Activated T-helper 17 cell treated with anti-CD3 and anti-CD28 coated beads, Interleukin-2, amount 50 U/mL, for 72 hours (primary cell): ENCODE measurements around the gene MYH7. TPM values are rescaled to one million over a fixed set of nuclear protein-coding genes. Genes with fewer than 3 reads are reported as not detected.
A peak's percentile ranks its signal among the peaks of the same experiment; 100 is the strongest.

Source experiments
- ATAC-seq: fragments of 150-1000 bp; cut with Tn5 transposase; replicated peaks from 2 replicates; pipeline ENCODE4 v1.10.0; 2021; ENCODE audit warnings: mild to moderate bottlenecking, moderate library complexity
- H3K27ac Mint-ChIP-seq: one replicate; pipeline ENCODE4 v1.8.0; 2022; ENCODE audit warnings: mixed read lengths
- H3K27me3 Mint-ChIP-seq: one replicate; pipeline ENCODE4 v1.8.0; 2022; ENCODE audit warnings: mixed read lengths
- H3K36me3 Mint-ChIP-seq: one replicate; pipeline ENCODE4 v1.8.0; 2022; ENCODE audit warnings: low read depth, mild to moderate bottlenecking, mixed read lengths
- H3K4me1 Mint-ChIP-seq: one replicate; pipeline ENCODE4 v1.8.0; 2022; ENCODE audit warnings: mixed read lengths
- H3K4me3 Mint-ChIP-seq: one replicate; pipeline ENCODE4 v1.8.0; 2022; ENCODE audit warnings: mild to moderate bottlenecking, mixed read lengths
- H3K9me3 Mint-ChIP-seq: one replicate; pipeline ENCODE4 v1.8.0; 2022; ENCODE audit warnings: mixed read lengths
- total RNA-seq, 2 donors: library from RNA; stranded (reverse); gene quantifications; one replicate each; pipeline ENCODE4 v1.2.3, GENCODE V29; 2022

Gene MYH7
- total RNA-seq, 2 donors from 2014 or later = 0.13 to 0.19 TPM

DNA sequence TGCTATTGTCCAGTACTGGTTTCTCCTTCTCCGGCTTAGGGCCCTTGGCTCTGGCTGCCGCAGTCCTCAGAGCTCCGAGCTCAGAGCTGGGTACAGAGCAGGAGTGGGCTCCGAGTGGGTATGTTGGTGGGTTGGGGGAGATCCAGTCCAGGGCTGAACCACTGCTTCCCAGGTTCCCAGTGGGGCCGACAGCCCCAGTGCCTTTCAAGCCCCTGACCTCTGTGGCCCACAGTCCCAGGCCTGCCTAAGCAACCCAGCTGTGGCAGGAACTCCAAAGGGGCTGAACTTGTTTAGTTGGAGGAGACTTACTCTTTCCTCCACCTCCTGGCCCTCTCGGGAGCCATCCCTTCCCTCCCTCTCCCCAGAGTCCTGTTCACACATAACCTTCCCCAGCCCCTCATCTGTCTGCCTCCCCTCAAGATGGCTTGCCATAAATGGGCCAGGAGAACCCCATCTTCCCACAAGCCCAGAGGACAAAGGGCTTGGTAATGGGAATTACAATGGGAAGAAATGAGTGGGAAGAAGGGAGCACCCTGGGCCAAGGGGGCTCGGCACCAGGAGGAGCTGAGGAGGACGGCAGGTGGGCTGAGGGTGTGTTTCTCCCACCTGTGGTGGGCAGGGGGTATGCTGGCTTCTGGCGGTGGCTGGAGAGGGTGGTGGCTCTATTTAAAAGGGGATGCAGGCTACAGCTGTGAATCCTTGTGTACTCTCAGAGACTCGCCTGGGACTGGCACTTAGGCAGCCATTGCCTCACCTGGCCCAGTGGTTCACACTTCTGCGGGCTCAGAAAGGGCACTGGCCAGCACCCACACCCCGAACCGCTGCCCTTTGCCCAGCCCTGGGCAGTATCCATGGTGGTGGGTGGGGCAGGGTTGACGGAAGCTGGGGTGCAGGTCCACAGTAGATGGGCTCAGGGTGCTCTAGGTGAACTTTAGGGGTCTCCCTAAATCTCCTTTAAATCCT lies 23.6 kb downstream of the MYH7 start:
- no peak for ATAC-seq
- Mint-ChIP-seq H3K27ac (no peak overlapping the region), H3K9me3 (no peaks in the 10 kb centered on the region), H3K4me1 (no peaks in the 10 kb centered on the region), H3K4me3 (no peak overlapping the region), H3K36me3 (no peaks in the 10 kb centered on the region), H3K27me3 (peaks cover 33% of the 10 kb centered on the region)

DNA sequence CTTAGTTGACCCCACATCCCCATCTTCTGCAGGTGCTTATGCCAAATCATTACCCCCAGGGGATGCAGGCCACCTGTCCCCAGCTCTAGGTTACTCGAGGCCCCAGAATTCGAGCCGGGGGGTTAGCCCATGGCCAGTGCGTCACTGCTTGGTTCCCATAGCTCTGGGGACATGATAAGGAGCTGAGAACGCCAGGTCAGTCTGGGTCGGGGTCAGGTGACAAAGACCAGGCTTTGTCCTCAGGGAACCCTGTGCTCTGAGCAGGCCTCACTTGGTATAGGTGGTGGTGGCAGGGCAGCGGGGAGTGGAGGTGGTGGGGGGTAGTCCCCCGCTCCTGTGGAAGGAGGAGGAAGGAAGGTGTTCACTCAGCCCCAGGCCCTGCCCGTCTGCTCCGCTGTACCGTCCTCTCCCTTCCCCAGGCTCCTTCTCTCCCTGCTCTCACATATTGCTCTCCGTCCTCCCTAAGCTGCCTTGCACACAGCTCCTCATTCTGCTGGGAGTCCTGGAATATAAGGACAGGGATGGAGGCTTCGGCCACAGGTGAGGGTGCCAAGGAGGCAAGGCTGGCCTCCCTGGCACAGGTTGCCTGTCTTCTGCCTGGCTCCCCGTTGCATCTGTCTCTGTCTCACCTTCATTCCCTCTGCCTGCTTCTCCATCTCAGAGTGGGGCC lies 25.4 kb downstream of the MYH7 start:
- Mint-ChIP-seq H3K9me3 (no peaks in the 10 kb centered on the region), H3K27me3 (peaks cover 27% of the 10 kb centered on the region), H3K36me3 (no peaks in the 10 kb centered on the region), H3K27ac (peak overlapping the region; percentile 14), H3K4me1 (no peaks in the 10 kb centered on the region), H3K4me3 (no peak overlapping the region)
- ATAC-seq = no peak

DNA sequence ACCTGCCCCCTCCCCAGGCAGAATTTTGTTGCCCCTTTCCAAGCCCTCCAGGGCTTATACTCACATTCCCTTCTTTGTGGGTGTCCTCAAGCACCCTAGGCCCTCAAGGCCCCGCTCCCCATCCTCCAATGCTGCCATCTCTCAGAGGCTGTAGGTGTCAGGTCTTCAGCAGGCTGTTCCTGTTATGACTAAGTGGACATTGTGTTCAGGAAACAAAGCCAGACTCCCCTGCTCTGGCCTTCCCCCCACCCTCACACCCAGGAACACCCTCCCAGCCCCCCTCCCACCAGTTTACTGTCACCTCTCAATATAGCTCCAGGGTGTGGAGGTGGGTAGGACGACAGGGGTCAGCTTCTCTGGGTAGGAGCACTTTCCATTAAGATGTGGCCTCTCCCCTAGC lies 26.0 kb downstream of the MYH7 start:
- Mint-ChIP-seq H3K9me3 (no peaks in the 10 kb centered on the region), H3K27me3 (peaks cover 30% of the 10 kb centered on the region), H3K36me3 (no peaks in the 10 kb centered on the region), H3K27ac (no peak overlapping the region), H3K4me1 (no peaks in the 10 kb centered on the region), H3K4me3 (no peak overlapping the region)
- peak; percentile 53 for ATAC-seq

DNA sequence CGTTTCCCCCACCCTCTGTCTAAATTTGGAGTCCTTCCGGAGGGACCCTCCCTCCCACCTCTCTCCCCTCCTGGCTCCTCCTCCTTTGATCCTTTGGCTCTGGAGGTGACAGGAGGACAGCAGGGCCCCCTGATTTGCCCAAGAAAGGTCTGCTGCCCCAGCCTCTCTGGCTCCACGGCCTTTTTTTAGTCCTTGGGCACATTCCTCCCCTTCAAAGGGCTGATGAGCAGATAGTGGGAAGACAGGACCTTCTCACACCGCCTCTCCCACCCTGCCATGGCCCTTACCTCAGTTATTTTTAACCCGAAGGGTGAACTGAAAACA lies 27.2 kb downstream of the MYH7 start:
- peaks cover 29% of the 10 kb centered on the region for H3K27me3 Mint-ChIP-seq
- H3K27ac Mint-ChIP-seq = no peak overlapping the region
- no peak overlapping the region for H3K4me3 Mint-ChIP-seq
- no peaks in the 10 kb centered on the region for H3K4me1 Mint-ChIP-seq
- no peaks in the 10 kb centered on the region for H3K9me3 Mint-ChIP-seq
- H3K36me3 Mint-ChIP-seq = no peaks in the 10 kb centered on the region
- no peak for ATAC-seq

DNA sequence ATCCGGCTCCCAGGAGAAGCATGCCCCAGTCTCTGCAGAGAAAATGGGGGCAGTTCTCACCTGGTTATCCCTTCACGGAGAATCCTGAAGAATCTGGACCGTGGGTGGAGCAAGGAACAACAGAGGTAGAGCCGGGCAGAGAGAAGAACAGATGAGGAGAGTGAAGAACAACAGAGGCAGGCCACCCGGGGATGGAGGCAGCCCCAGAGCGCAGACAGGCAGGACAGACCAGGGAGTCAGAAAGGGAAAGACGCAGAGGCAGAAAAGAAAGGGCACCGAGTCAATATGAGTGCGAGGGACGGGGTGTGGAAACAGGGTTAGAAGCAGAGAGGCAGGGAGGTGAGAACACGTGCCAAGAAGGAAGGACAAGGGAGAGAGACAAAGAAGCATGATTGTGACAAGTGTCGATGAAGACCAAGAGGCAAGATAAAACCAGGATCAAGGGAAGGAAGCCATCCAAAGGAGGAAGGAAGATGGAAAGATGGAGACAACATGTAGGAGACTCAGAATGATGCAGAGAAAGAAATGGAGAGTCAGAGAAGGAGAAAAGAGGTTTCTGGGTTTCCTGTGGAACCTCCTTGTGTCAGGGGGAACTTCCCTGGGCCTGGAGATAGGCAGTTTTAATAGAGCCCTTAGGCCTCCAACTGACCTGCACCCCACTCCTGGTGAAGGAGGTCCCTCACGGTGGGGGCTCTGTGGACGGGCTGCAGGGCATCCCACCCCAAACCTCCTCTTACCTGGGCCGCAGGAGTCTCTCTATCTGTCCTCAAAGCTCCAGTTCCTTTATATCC lies 27.7 kb downstream of the MYH7 start, which contains the start of gene MYH6:
Gene MYH6 (minus strand): TSS at position 758 of the 791 bp plus-strand sequence. CDS start 1,050 bp downstream, outside the sequence.
- H3K4me3 Mint-ChIP-seq = no peak within 1 kb of the TSS
- H3K27ac Mint-ChIP-seq = no peak within 1 kb of the TSS
- no peaks in the 10 kb centered on the region for H3K36me3 Mint-ChIP-seq
- ATAC-seq = no peak
- H3K9me3 Mint-ChIP-seq = no peaks in the 10 kb centered on the region
- peaks cover 35% of the 10 kb centered on the region for H3K27me3 Mint-ChIP-seq
- no peaks in the 10 kb centered on the region for H3K4me1 Mint-ChIP-seq

DNA sequence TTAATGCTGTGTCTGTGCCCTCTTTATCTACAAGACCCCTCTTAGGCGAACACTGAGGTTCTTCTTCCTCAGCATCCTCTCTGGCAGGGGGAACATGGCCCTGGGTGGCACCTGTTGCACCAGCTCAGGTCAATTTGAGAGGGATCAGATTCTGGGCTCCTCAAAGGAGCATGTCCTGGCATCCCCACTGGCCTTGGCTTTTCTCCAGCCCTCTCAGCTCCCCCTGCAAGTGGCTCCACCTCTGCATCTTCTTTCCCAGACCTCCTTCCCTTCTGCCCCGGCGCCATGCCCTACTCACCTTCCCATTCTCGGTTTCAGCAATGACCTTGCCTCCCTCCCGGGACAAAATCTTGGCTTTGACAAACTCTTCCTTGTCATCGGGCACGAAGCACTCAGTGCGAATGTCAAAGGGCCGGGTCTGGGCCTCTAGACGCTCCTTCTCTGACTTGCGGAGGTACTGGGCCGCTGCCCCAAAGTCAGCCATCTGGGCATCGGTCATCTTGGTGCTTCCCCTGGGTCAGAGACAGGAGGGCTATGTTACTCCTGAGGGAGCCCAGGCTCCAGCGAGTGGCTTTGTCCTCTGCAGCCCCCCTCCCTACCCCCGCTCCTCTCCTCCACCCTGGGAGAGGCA lies 28.6 kb downstream of the MYH7 start:
- H3K4me1 Mint-ChIP-seq = no peaks in the 10 kb centered on the region
- H3K27me3 Mint-ChIP-seq = peaks cover 37% of the 10 kb centered on the region
- H3K27ac Mint-ChIP-seq = no peak overlapping the region
- H3K4me3 Mint-ChIP-seq = no peak overlapping the region
- no peaks in the 10 kb centered on the region for H3K9me3 Mint-ChIP-seq
- ATAC-seq = no peak
- no peaks in the 10 kb centered on the region for H3K36me3 Mint-ChIP-seq

DNA sequence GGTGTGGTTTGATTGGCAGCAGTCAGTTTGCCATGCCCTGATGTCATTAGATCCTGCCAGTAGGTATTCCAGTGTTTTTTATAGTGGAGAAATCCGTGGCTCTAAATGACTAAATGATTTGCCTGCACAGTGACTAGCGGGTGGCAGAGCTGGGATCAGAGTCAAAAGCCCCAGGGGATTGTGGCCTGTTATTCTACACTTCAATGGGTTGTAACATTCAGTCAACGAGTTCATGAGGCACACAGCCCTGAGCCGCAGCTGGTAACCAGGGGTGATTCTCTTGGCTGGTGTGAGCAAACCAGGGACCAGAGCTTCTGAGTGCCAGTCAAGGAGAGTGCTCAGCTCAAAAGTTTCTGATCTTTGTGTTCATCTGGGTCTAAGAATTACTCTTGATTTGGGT lies 29.2 kb downstream of the MYH7 start:
- no peak for ATAC-seq
- H3K4me3 Mint-ChIP-seq = no peak overlapping the region
- peaks cover 35% of the 10 kb centered on the region for H3K27me3 Mint-ChIP-seq
- no peaks in the 10 kb centered on the region for H3K9me3 Mint-ChIP-seq
- H3K36me3 Mint-ChIP-seq = no peaks in the 10 kb centered on the region
- no peak overlapping the region for H3K27ac Mint-ChIP-seq
- no peaks in the 10 kb centered on the region for H3K4me1 Mint-ChIP-seq

DNA sequence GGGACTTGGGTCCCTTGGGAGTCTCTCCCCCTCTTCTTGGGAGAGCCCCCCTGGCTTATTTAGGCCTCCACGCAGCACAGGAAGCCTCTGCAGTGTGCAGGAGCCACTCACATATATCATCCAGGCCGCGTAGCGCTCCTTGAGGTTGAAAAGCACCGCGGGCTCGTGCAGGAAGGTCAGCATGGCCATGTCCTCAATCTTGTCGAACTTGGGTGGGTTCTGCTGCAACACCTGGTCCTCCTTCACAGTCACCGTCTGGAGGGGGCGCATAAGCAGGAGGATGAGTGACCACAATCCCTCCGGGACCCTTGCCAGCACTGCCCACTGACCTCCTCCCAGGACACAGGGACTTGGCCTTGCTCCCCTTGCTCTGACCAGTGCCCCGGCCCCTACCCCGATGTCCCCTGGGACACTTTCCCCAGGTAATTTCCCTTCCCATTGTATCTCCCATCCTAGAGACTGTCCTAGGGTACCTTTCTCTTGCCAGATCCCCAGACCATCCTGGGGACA lies 29.9 kb downstream of the MYH7 start:
- no peak for ATAC-seq
- H3K4me3 Mint-ChIP-seq = no peak overlapping the region

DNA sequence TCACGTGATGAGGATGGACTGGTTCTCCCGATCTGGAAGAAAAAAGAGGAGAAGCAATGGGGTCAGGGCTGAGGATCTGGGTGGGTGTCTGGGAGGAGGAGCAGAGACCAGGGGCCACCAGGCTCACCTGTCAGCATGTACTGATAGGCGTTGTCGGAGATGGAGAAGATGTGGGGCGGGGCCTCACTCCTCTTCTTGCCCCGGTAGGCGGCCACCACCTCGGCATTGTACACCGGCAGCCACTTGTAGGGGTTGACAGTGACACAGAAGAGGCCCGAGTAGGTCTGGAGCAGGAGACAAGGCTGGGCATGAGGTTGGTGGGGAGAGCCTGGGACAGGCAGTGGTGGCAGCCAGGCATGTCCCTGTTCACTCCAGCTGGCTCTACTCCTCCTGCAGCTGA lies 30.4 kb downstream of the MYH7 start:
- Mint-ChIP-seq H3K27ac (no peak overlapping the region), H3K36me3 (no peaks in the 10 kb centered on the region)
- no peak for ATAC-seq

More for the DNA sequence above, 29.9 kb downstream of the MYH7 start:
- Mint-ChIP-seq H3K4me1 (no peaks in the 10 kb centered on the region), H3K9me3 (no peaks in the 10 kb centered on the region), H3K27me3 (peaks cover 30% of the 10 kb centered on the region), H3K27ac (no peak overlapping the region), H3K36me3 (no peaks in the 10 kb centered on the region)

DNA sequence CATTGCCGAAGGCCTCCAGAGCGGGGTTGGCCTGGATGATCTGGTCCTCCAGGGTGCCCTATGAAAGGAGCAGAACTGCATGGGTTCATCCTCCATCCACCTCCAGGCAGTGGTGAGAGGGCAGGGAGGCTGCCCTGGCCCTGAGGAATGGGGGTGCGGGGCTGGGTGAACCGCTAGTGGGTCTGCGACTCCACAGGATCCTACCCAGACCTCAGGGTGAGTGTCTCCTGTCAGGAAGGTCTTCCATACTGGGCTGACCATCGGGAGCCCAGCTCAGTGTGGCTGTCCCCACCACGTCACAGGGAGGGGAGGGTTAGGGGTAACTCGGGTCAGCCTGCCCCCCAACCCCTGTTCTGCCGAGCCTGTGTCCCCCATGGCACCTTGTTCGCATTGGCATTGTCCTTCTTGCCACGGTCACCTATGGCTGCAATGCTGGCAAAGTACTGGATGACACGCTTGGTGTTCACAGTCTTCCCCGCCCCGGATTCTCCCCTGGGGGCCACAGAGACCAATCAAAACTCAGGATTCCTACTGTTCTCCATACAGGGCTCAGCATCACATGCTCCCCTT lies 31.0 kb downstream of the MYH7 start:
- Mint-ChIP-seq H3K27me3 (peaks cover 26% of the 10 kb centered on the region), H3K9me3 (no peaks in the 10 kb centered on the region), H3K4me1 (no peaks in the 10 kb centered on the region), H3K4me3 (no peak overlapping the region), H3K36me3 (no peaks in the 10 kb centered on the region), H3K27ac (no peak overlapping the region)
- no peak for ATAC-seq

More for the DNA sequence above, 30.4 kb downstream of the MYH7 start:
- no peaks in the 10 kb centered on the region for H3K9me3 Mint-ChIP-seq
- H3K4me3 Mint-ChIP-seq = no peak overlapping the region
- no peaks in the 10 kb centered on the region for H3K4me1 Mint-ChIP-seq
- peaks cover 26% of the 10 kb centered on the region for H3K27me3 Mint-ChIP-seq

DNA sequence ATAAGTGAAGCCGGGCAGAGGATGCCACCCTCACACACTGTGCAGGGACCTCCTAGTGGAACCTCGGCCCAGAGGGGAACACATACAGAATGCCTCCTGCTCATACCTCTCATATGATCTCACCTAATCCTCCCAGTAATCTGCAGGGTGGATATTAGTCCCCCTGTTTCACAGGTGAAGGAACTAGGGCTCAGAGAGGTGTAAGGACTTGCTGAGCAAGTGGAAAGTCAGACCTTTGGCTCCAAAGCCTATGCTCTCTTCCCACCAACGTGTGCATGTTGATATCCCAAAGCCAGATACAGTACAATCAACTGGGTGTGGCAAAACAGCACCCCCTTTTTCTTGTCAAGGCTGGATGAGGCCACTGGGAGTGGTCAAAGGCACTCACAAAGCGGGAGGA lies 31.6 kb downstream of the MYH7 start:
- Mint-ChIP-seq H3K27me3 (peaks cover 25% of the 10 kb centered on the region), H3K27ac (no peak overlapping the region), H3K36me3 (no peaks in the 10 kb centered on the region), H3K4me1 (no peaks in the 10 kb centered on the region), H3K9me3 (no peaks in the 10 kb centered on the region), H3K4me3 (no peak overlapping the region)
- ATAC-seq = no peak

DNA sequence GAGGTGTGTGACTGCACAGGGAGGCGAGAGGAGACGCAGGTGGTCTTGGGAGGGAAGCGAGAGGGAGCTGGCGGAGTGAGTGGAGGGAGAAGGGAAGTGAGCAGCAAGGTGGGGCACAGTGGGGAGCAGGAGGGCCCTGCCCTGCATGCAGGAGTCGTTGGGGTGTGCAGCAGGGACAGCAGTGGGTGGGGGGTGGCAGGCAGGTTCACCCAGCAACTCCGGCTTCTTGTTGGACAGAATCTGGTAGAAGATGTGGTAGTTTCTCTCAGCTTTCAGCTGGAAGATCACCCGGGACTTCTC lies 32.4 kb downstream of the MYH7 start:
- H3K27ac Mint-ChIP-seq = no peak overlapping the region
- no peaks in the 10 kb centered on the region for H3K9me3 Mint-ChIP-seq
- ATAC-seq = no peak
- no peaks in the 10 kb centered on the region for H3K36me3 Mint-ChIP-seq
- peaks cover 23% of the 10 kb centered on the region for H3K27me3 Mint-ChIP-seq
- no peak overlapping the region for H3K4me3 Mint-ChIP-seq
- H3K4me1 Mint-ChIP-seq = no peaks in the 10 kb centered on the region

DNA sequence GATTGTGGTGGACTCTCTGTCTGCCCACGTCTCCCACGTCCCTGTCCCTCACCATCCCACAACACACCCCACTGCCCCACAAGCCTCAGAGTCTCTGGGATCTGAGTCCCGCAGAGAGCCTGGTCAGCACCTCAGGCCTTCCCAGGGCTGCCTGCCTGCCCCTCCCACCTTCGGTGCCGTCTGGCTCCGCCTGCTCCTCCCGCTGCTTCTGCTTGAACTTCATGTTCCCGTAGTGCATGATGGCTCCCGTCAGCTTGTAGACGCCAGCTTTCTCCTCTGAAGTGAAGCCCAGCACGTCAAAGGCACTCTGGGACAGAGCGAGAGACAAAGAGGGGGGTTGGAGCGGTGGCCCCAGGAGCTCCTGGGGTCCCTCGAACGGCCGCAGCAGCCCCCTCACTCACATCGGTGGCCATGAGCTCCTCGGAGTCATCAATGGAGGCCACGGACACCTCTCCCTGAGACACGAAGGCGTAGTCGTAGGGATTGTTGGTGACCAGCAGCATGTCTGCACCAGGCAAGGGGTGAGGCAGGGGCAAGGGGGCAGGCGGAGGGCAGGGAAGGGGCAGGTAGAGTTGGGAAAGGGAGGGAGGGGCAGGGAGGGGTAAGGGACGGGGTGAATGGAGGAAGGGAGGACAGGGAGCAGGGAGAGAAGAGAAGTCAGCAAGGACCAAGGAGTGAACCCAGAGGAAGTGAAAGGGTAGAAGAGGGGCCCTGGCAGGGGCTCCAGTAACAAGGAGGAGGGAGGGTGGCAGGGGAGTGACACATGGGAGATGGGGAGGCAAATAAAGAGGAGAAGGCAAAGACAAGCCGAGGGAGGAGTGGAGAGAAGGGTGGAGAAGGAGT lies 32.9 kb downstream of the MYH7 start:
- ATAC-seq = no peak
- no peaks in the 10 kb centered on the region for H3K36me3 Mint-ChIP-seq
- H3K4me3 Mint-ChIP-seq = no peak overlapping the region
- no peak overlapping the region for H3K27ac Mint-ChIP-seq
- H3K27me3 Mint-ChIP-seq = peaks cover 20% of the 10 kb centered on the region
- no peaks in the 10 kb centered on the region for H3K9me3 Mint-ChIP-seq
- H3K4me1 Mint-ChIP-seq = no peaks in the 10 kb centered on the region
